Cardiac fibroblast (primary cell): ENCODE data around the gene WIPF2.

Source experiments
- DNase-seq, 2 donors: peaks; one replicate each; pipeline versions ENCODE4 v3.0.0 to v3.0.0-alpha.2; 2010; ENCODE audit warnings: low read depth in 2 of 2
- H3K4me3 ChIP-seq, 2 donors: replicated peaks in 1 of 2; 1 replicate in 1 of 2; 2 replicates in 1 of 2; pipeline ENCODE4 v1.5.1; 2011; ENCODE audit warnings: low read depth in 2 of 2, low read length in 2 of 2, mild to moderate bottlenecking in 2 of 2, moderate library complexity in 1 of 2
- CTCF ChIP-seq: IDR thresholded peaks from one replicate; pipeline ENCODE4 v1.5.1; 2011; ENCODE audit warnings: low read depth, mild to moderate bottlenecking, low read length, inconsistent platforms

WIPF2 gene

GRCh38 chr17:40253565-40253964 lies 34.5 kb downstream of the WIPF2 start:
- no peak overlapping the region for H3K4me3 ChIP-seq
- no peak for DNase-seq
- TF ChIP-seq CTCF = no peak

- DNase-seq = no peak
- TF ChIP-seq CTCF = no peak
- H3K4me3 ChIP-seq = no peak overlapping the region
These were observed 40.4 kb downstream of the WIPF2 start for GRCh38 chr17:40259505-40259904.

GRCh38 chr17:40260528-40260927 lies 41.4 kb downstream of the WIPF2 start:
- DNase-seq = peak in 1 of 2 donors; percentile 30
- H3K4me3 ChIP-seq = no peak overlapping the region
- no peak for TF ChIP-seq CTCF

- no peak for DNase-seq
- no peak overlapping the region for H3K4me3 ChIP-seq
- TF ChIP-seq CTCF = no peak
These were observed 45.5 kb downstream of the WIPF2 start for GRCh38 chr17:40264458-40265185.

GRCh38 chr17:40265337-40265736 lies 46.2 kb downstream of the WIPF2 start:
- no peak overlapping the region for H3K4me3 ChIP-seq
- no peak for DNase-seq
- TF ChIP-seq CTCF = no peak

- no peak overlapping the region for H3K4me3 ChIP-seq
- DNase-seq = no peak
- no peak for TF ChIP-seq CTCF
These were observed 47.8 kb downstream of the WIPF2 start for GRCh38 chr17:40266882-40267281.
